RWPE2 (cell line): ENCODE measurements around the gene FGF22.

Experiments
- ATAC-seq: fragments of 200-7000 bp; cut with Tn5 transposase; 3 replicates; pipeline ENCODE4 v1.9.1; 2021; ENCODE audit warnings: low read depth
- DNase-seq: peaks from one replicate; pipeline ENCODE4 v3.0.0-alpha.2; 2020; ENCODE audit warnings: low spot score
- H3K27ac ChIP-seq: fragments of 450-650 bp; 2 replicates; pipeline ENCODE4 v1.5.1; 2017; ENCODE audit warnings: mild to moderate bottlenecking; ENCODE audit not compliant: poor library complexity, severe bottlenecking
- H3K27me3 ChIP-seq: fragments of 250-450 bp; sonication (Bioruptor Pico); 2 replicates; pipeline ENCODE4 v1.5.1; 2021; ENCODE audit warnings: mild to moderate bottlenecking, moderate library complexity; ENCODE audit not compliant: insufficient read depth, poor library complexity, severe bottlenecking
- H3K36me3 ChIP-seq: fragments of 250-450 bp; sonication (Bioruptor Pico); 2 replicates; pipeline ENCODE4 v1.5.1; 2020; ENCODE audit warnings: low read depth, mild to moderate bottlenecking, moderate library complexity
- H3K4me1 ChIP-seq: fragments of 250-450 bp; sonication (Bioruptor Pico); 2 replicates; pipeline ENCODE4 v1.5.1; 2021; ENCODE audit warnings: mild to moderate bottlenecking, moderate library complexity; ENCODE audit not compliant: insufficient read depth, poor library complexity, severe bottlenecking
- H3K4me3 ChIP-seq: fragments of 250-450 bp; sonication (Bioruptor Pico); 2 replicates; pipeline ENCODE4 v1.5.1; 2021; ENCODE audit warnings: mild to moderate bottlenecking, moderate library complexity; ENCODE audit not compliant: severe bottlenecking
- H3K9me3 ChIP-seq: fragments of 250-450 bp; sonication (Bioruptor Pico); 2 replicates; pipeline ENCODE4 v1.5.1; 2021; ENCODE audit warnings: mild to moderate bottlenecking, moderate library complexity; ENCODE audit not compliant: severe bottlenecking
- CTCF ChIP-seq: fragments of 450-650 bp; IDR thresholded peaks from one replicate; pipeline ENCODE4 v1.5.1; 2017; ENCODE audit warnings: mild to moderate bottlenecking, moderate library complexity; ENCODE audit not compliant: poor library complexity, severe bottlenecking

FGF22 gene

GRCh38 chr19:596263-596655 is 43.4 kb upstream of the FGF22 start:
- Histone ChIP-seq H3K27ac (no peak overlapping the region), H3K9me3 (no peaks in the 10 kb centered on the region), H3K4me1 (no peaks in the 10 kb centered on the region), H3K36me3 (no peaks in the 10 kb centered on the region), H3K4me3 (no peak overlapping the region), H3K27me3 (peaks cover 7% of the 10 kb centered on the region)
- DNase-seq, result no peak
- TF ChIP-seq CTCF, result no peak
- no peak for ATAC-seq

GRCh38 chr19:597406-598315 is 42.0 kb upstream of the FGF22 start:
- ATAC-seq, result no peak
- DNase-seq, result no peak
- Histone ChIP-seq H3K36me3 (no peaks in the 10 kb centered on the region), H3K27ac (no peak overlapping the region), H3K27me3 (no peaks in the 10 kb centered on the region), H3K4me3 (no peak overlapping the region), H3K9me3 (no peaks in the 10 kb centered on the region), H3K4me1 (no peaks in the 10 kb centered on the region)
- no peak for TF ChIP-seq CTCF

- TF ChIP-seq CTCF, result no peak
- Histone ChIP-seq H3K27ac (no peak overlapping the region), H3K9me3 (no peaks in the 10 kb centered on the region)
Measured at GRCh38 chr19:601310-601709, 38.4 kb upstream of the FGF22 start.

GRCh38 chr19:601790-602189 is 37.9 kb upstream of the FGF22 start:
- DNase-seq, result no peak
- TF ChIP-seq CTCF, result no peak
- H3K4me3 ChIP-seq, result no peak overlapping the region
- no peak overlapping the region for H3K27ac ChIP-seq
- no peaks in the 10 kb centered on the region for H3K9me3 ChIP-seq
- no peaks in the 10 kb centered on the region for H3K27me3 ChIP-seq
- H3K36me3 ChIP-seq, result no peaks in the 10 kb centered on the region
- H3K4me1 ChIP-seq, result no peaks in the 10 kb centered on the region
- no peak for ATAC-seq

More at GRCh38 chr19:601310-601709, 38.4 kb upstream of the FGF22 start:
- ATAC-seq (no peak), DNase-seq (no peak)
- H3K36me3 ChIP-seq, result no peaks in the 10 kb centered on the region
- H3K27me3 ChIP-seq, result no peaks in the 10 kb centered on the region
- H3K4me1 ChIP-seq, result no peaks in the 10 kb centered on the region
- H3K4me3 ChIP-seq, result no peak overlapping the region
